T-helper 17 cell (primary cell): ENCODE measurements around the gene PPTC7. TPM values are rescaled to one million over a fixed set of nuclear protein-coding genes. Genes with fewer than 3 reads are reported as not detected.

Experiments
- ATAC-seq: fragments of 150-1000 bp; cut with Tn5 transposase; 2 replicates; pipeline ENCODE4 v1.10.0; 2021; ENCODE audit warnings: mild to moderate bottlenecking, moderate library complexity
- DNase-seq, 3 donors: peaks; one replicate each; pipeline versions ENCODE4 v3.0.0 to v3.0.0-alpha.2; 2020 to 2021
- H3K9me3 ChIP-seq: one replicate; pipeline ENCODE4 v1.7.0; 2013; ENCODE audit warnings: low read length, mild to moderate bottlenecking; ENCODE audit not compliant: control insufficient read depth, poor library complexity, severe bottlenecking
- H3K27ac Mint-ChIP-seq: one replicate; pipeline ENCODE4 v1.8.0; 2022; ENCODE audit warnings: mild to moderate bottlenecking, moderate library complexity, mixed read lengths
- H3K27me3 Mint-ChIP-seq: one replicate; pipeline ENCODE4 v1.8.0; 2022; ENCODE audit warnings: mixed read lengths
- H3K36me3 Mint-ChIP-seq: one replicate; pipeline ENCODE4 v1.8.0; 2022; ENCODE audit warnings: low read depth, mixed read lengths
- H3K4me1 Mint-ChIP-seq: one replicate; pipeline ENCODE4 v1.8.0; 2022; ENCODE audit warnings: mild to moderate bottlenecking, mixed read lengths
- H3K4me3 Mint-ChIP-seq: one replicate; pipeline ENCODE4 v1.8.0; 2022; ENCODE audit warnings: mild to moderate bottlenecking, moderate library complexity, mixed read lengths
- total RNA-seq, 4 donors: library from RNA in 2 of 4; stranded (reverse) in 2 of 4; gene quantifications; one replicate each; pipeline ENCODE4 v1.2.3 and lab custom pipeline; 2022 to 2026

The PPTC7 gene
- total RNA-seq, 2 donors from 2014 or later, result 45.5 to 49.4 TPM

GRCh38 chr12:110501399-110501751 is 81.7 kb downstream of the PPTC7 start:
- peak overlapping the region; percentile 97 for H3K4me3 Mint-ChIP-seq
- H3K27ac Mint-ChIP-seq, result peak overlapping the region; percentile 92

GRCh38 chr12:110498984-110499706 is 84.0 kb downstream of the PPTC7 start:
- Mint-ChIP-seq H3K4me3 (no peak overlapping the region), H3K4me1 (peaks cover 29% of the 10 kb centered on the region), H3K36me3 (peaks cover 7% of the 10 kb centered on the region), H3K27me3 (no peaks in the 10 kb centered on the region), H3K27ac (peak overlapping the region; percentile 6)
- DNase-seq (no peak), ATAC-seq (no peak)
- no peaks in the 10 kb centered on the region for H3K9me3 ChIP-seq

More at GRCh38 chr12:110501399-110501751, 81.7 kb downstream of the PPTC7 start:
- H3K9me3 ChIP-seq, result no peaks in the 10 kb centered on the region
- DNase-seq (no peak), ATAC-seq (peak; percentile 4)
- peaks cover 4% of the 10 kb centered on the region for H3K36me3 Mint-ChIP-seq
- peaks cover 29% of the 10 kb centered on the region for H3K4me1 Mint-ChIP-seq
- H3K27me3 Mint-ChIP-seq, result no peaks in the 10 kb centered on the region

Other genes with a start within 250 kb of the PPTC7 start
- 10 to 100 TPM; 40.1 to 42.6 TPM for gene ANAPC7, start 179.6 kb downstream of the PPTC7 start, total RNA-seq
- 100 to 1,000 TPM; 196 to 225 TPM for gene ARPC3, start 133.0 kb downstream of the PPTC7 start, total RNA-seq
- 1 to 10 TPM; 4.4 to 5.2 TPM for gene GPN3, start 115.1 kb downstream of the PPTC7 start, total RNA-seq
- gene FAM216A, start 114.5 kb downstream of the PPTC7 start, total RNA-seq, result 1 to 10 TPM; 3.2 to 3.5 TPM
- 10 to 100 TPM; 81.0 to 96.3 TPM for gene VPS29, start 81.2 kb downstream of the PPTC7 start, total RNA-seq
- gene RAD9B, start 81.0 kb downstream of the PPTC7 start, total RNA-seq, result under 1 TPM; 0.37 to 0.62 TPM
- 1 to 10 TPM; 5.0 to 8.5 TPM for gene TCTN1, start 30.8 kb upstream of the PPTC7 start, total RNA-seq
- 1 to 10 TPM; 4.6 to 8.8 TPM for gene HVCN1, start 105.8 kb upstream of the PPTC7 start, total RNA-seq
- gene PPP1CC, start 159.6 kb upstream of the PPTC7 start, total RNA-seq, result 100 to 1,000 TPM; 140 to 149 TPM